ENCODE measurements around the gene TIGD6.

Gene TIGD6

GRCh38 chr5:149990518-149991376, 9.7 kb downstream of the TIGD6 start:
- Histone ChIP-seq H3K36me3 (peaks cover 10% of the 10 kb centered on the region), H3K27ac (no peak overlapping the region), H4K20me1 (no peaks in the 10 kb centered on the region), H3K9me3 (no peaks in the 10 kb centered on the region), H3K27me3 (no peaks in the 10 kb centered on the region), H3K4me2 (no peak overlapping the region), H3K4me3 (no peak overlapping the region), H3K9ac (no peak overlapping the region), H3K4me1 (no peaks in the 10 kb centered on the region)
- no peak for TF ChIP-seq Cebpa-rat (IDR thresholded peaks at IDR 0.05)

GRCh38 chr5:149988126-149988525, 12.3 kb downstream of the TIGD6 start:
- no peaks in the 10 kb centered on the region for H3K27me3 ChIP-seq
- H3K4me3 ChIP-seq, result no peak overlapping the region
- H3K9ac ChIP-seq, result no peak overlapping the region
- H3K27ac ChIP-seq, result no peak overlapping the region
- 0 out of 2 replicates have a peak, but pooled peaks cover 3% of the 10 kb centered on the region for H3K36me3 ChIP-seq
- H3K4me2 ChIP-seq, result no peak overlapping the region
- no peak for TF ChIP-seq Cebpa-rat (IDR thresholded peaks at IDR 0.05)
- H3K9me3 ChIP-seq, result no peaks in the 10 kb centered on the region
- no peaks in the 10 kb centered on the region for H4K20me1 ChIP-seq
- no peaks in the 10 kb centered on the region for H3K4me1 ChIP-seq

DNA sequence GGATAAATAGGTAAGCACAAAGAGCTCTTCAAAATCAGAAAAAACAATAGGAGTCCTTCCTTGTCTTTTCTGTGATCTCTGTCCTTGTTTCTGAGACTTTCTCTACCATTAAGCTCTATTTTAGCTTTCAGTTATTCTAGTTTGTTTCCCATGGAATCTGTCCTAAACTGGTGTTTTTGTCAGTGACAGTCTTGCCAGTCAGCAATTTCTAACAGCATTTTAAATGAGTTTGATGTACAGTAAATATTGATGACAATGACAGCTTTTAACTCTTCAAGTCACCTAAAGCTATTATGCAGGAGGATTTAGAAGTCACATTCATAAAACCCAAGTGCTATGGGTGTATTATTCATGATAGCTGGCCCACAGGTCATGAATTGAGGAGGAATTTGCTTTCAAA, 17.9 kb downstream of the TIGD6 start:
- TF ChIP-seq Cebpa-rat (IDR thresholded peaks at IDR 0.05), result no peak

DNA sequence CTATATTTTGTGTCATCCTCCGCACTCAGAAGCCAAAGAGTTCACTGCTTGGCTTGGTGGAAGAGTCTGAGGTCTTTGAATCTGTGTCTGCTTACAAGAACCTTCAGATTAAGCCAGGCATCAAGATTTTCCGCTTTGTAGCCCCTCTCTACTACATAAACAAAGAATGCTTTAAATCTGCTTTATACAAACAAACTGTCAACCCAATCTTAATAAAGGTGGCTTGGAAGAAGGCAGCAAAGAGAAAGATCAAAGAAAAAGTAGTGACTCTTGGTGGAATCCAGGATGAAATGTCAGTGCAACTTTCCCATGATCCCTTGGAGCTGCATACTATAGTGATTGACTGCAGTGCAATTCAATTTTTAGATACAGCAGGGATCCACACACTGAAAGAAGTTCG, 19.2 kb downstream of the TIGD6 start:
- Histone ChIP-seq H3K4me1 (peaks cover 13% of the 10 kb centered on the region), H3K4me2 (no peak overlapping the region), H3K9ac (no peak overlapping the region), H3K36me3 (peaks cover 48% of the 10 kb centered on the region), H3K4me3 (no peak overlapping the region), H3K27ac (no peak overlapping the region), H3K27me3 (no peaks in the 10 kb centered on the region), H3K9me3 (no peaks in the 10 kb centered on the region), H4K20me1 (no peaks in the 10 kb centered on the region)
- TF ChIP-seq Cebpa-rat (IDR thresholded peaks at IDR 0.05), result no peak

More for the DNA sequence above, 17.9 kb downstream of the TIGD6 start:
- H3K4me2 ChIP-seq, result no peak overlapping the region
- no peaks in the 10 kb centered on the region for H3K9me3 ChIP-seq
- H3K4me1 ChIP-seq, result peaks cover 8% of the 10 kb centered on the region
- H3K9ac ChIP-seq, result no peak overlapping the region
- H3K4me3 ChIP-seq, result no peak overlapping the region
- no peaks in the 10 kb centered on the region for H4K20me1 ChIP-seq
- H3K27me3 ChIP-seq, result no peaks in the 10 kb centered on the region
- no peak overlapping the region for H3K27ac ChIP-seq
- H3K36me3 ChIP-seq, result peaks cover 48% of the 10 kb centered on the region

GRCh38 chr5:149979896-149980295, 20.6 kb downstream of the TIGD6 start:
- H3K27ac ChIP-seq, result no peak overlapping the region
- peaks cover 13% of the 10 kb centered on the region for H3K4me1 ChIP-seq
- no peaks in the 10 kb centered on the region for H3K9me3 ChIP-seq
- H3K27me3 ChIP-seq, result no peaks in the 10 kb centered on the region
- no peak for TF ChIP-seq Cebpa-rat (IDR thresholded peaks at IDR 0.05)
- H3K36me3 ChIP-seq, result peaks cover 48% of the 10 kb centered on the region
- no peaks in the 10 kb centered on the region for H4K20me1 ChIP-seq
- H3K9ac ChIP-seq, result no peak overlapping the region
- no peak overlapping the region for H3K4me2 ChIP-seq
- no peak overlapping the region for H3K4me3 ChIP-seq

GRCh38 chr5:149975409-149975808, 25.0 kb downstream of the TIGD6 start:
- H3K4me3 ChIP-seq, result no peak overlapping the region
- TF ChIP-seq Cebpa-rat (IDR thresholded peaks at IDR 0.05), result no peak
- no peaks in the 10 kb centered on the region; the same call in 1 of the 2 replicates for H4K20me1 ChIP-seq

GRCh38 chr5:149969181-149969930, 31.1 kb downstream of the TIGD6 start:
- Histone ChIP-seq H3K9ac (no peak overlapping the region), H3K4me2 (no peak overlapping the region), H4K20me1 (no peaks in the 10 kb centered on the region; the same call in 1 of the 2 replicates), H3K36me3 (no peaks in the 10 kb centered on the region), H3K27me3 (no peaks in the 10 kb centered on the region), H3K4me3 (no peak overlapping the region), H3K9me3 (no peaks in the 10 kb centered on the region), H3K4me1 (no peaks in the 10 kb centered on the region), H3K27ac (no peak overlapping the region)
- TF ChIP-seq Cebpa-rat (IDR thresholded peaks at IDR 0.05), result no peak

More at GRCh38 chr5:149975409-149975808, 25.0 kb downstream of the TIGD6 start:
- Histone ChIP-seq H3K9ac (no peak overlapping the region), H3K4me1 (peaks cover 13% of the 10 kb centered on the region), H3K27ac (no peak overlapping the region), H3K36me3 (peaks cover 26% of the 10 kb centered on the region), H3K9me3 (no peaks in the 10 kb centered on the region), H3K27me3 (no peaks in the 10 kb centered on the region), H3K4me2 (no peak overlapping the region)

DNA sequence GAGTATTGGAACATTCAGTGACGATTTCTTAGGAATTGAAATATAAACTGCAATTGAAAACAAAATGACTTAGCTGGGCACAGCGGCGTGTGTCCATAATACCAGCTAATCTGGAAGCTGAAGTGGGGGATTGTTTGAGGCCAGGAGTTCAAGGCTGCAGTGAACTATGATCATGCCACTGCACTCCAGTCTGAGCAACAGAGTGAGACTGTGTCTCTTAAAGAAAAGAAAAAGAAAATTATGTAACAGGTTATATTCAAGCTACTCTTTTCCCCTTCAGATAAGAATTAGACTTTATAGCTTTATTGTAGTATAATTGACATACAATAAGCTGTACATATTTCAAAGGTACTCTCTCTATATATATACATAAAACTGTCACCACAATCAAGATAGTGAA, 33.5 kb downstream of the TIGD6 start:
- no peaks in the 10 kb centered on the region for H3K27me3 ChIP-seq
- H4K20me1 ChIP-seq, result peaks cover 6% of the 10 kb centered on the region; the same call in 1 of the 2 replicates
- no peak for TF ChIP-seq Cebpa-rat (IDR thresholded peaks at IDR 0.05)
- H3K36me3 ChIP-seq, result no peaks in the 10 kb centered on the region
- no peak overlapping the region for H3K4me2 ChIP-seq
- H3K9ac ChIP-seq, result no peak overlapping the region
- peaks cover 2% of the 10 kb centered on the region; the same call in 1 of the 2 replicates for H3K4me1 ChIP-seq
- H3K4me3 ChIP-seq, result no peak overlapping the region
- no peaks in the 10 kb centered on the region for H3K9me3 ChIP-seq
- H3K27ac ChIP-seq, result no peak overlapping the region

DNA sequence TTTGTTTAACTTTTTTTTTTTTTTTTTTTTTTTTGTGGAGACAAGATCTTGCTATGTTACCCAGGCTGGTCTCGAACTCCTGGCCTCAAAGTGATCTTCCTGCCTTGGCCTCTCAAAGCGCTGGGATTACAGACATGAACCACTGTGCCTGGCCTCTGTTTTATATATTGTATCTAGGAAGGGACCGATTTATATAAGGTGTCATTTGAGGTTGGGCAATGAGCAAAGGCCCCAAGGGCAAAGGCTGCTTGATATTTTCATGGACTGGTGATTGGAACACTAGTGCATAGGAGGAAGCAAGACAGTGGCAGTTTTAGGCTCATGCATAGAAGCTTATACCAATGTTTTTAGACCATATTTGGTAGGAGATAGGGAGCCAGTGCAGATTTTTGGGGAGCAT, 36.7 kb downstream of the TIGD6 start:
- H3K27ac ChIP-seq, result no peak overlapping the region
- no peaks in the 10 kb centered on the region for H3K27me3 ChIP-seq
- no peak overlapping the region for H3K4me3 ChIP-seq
- H3K4me2 ChIP-seq, result no peak overlapping the region
- H3K9ac ChIP-seq, result no peak overlapping the region
- 0 out of 2 replicates have a peak, but pooled peaks cover 6% of the 10 kb centered on the region for H4K20me1 ChIP-seq
- no peaks in the 10 kb centered on the region for H3K36me3 ChIP-seq
- no peaks in the 10 kb centered on the region for H3K9me3 ChIP-seq
- no peak for TF ChIP-seq Cebpa-rat (IDR thresholded peaks at IDR 0.05)
- peaks cover 22% of the 10 kb centered on the region for H3K4me1 ChIP-seq

All from BLaER1 (cell line).